ENCODE data around the gene SLC18A3.
A peak's percentile ranks its signal among the peaks of the same experiment; 100 is the strongest.

The SLC18A3 gene

DNA sequence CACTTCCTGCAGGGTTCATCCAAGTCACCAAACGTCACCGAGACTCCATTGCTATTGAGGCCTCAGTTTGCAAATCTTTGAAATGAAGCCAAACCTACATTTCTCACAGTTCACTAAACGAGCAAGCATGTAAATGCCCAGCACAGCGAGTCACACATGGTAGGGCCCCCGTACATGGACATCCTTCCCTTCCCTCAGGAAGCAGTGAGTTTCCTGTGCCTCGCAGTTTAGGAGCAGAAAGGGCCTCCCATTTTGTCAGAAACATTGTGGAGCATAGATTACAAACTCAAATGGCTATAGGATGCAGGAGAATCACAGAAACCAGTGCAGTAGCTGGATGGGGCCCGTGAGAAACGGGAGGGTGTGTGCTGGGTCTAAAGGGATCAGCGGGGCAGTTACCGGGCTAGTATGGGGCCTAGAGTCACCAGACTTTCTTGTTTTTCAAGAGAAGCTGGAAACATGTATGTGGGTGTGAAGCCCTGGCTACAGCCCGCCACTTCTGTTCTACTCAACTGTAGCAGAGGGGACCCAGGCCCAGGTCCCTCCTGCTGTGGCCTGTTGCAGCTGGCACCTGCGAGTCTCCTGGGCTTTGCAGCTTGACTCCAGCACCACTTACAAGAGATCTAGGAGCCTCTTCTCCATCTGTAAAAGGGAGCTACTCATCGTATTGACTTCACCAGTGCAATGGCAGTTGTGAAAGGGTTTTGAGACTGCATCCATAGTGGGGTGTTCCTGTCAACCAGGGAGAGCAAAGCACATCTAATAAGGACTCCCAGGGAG lies 14.2 kb upstream of the SLC18A3 start:
- DNase-seq (ENCODE audit: low read depth in 1 of 2, low spot score in 1 of 2): no peak

DNA sequence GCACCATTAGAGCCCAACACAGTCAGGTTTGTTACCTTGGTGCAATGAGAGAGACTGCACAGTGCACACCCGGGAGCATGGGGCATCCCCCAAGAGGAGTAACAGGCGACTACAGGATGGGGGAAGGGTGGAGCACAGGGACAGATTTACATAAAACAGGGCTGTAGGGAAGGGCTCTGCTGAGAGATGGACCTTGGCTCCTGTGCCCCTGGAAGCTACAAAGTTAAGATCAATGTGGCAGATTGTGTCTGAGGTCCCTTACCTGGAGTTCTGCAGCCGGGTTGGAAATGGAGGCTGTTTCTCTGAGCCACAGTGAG lies 13.7 kb upstream of the SLC18A3 start:
- no peak for DNase-seq (ENCODE audit: low read depth in 1 of 2, low spot score in 1 of 2)

DNA sequence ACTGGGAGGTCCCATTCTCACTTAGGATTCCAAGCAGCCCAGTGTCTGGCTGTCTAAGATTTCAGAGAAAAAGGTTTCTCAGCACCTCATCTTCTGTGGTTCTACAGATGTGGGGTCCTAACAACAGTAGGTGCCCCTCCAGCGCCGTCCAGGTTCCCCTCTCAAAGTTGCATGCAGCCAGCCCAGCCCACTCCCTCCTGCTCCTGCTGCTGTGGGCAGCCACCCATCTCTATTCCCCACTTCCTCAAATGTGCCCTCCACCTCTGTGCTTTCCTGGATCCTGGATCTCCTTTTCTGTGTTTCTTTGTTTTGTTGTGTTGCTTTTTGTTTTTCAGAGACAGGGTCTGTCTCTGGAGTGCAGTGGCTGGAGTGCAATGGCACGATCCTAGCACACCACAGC lies 13.3 kb upstream of the SLC18A3 start:
- no peak for DNase-seq (ENCODE audit: low read depth in 1 of 2, low spot score in 1 of 2)

DNA sequence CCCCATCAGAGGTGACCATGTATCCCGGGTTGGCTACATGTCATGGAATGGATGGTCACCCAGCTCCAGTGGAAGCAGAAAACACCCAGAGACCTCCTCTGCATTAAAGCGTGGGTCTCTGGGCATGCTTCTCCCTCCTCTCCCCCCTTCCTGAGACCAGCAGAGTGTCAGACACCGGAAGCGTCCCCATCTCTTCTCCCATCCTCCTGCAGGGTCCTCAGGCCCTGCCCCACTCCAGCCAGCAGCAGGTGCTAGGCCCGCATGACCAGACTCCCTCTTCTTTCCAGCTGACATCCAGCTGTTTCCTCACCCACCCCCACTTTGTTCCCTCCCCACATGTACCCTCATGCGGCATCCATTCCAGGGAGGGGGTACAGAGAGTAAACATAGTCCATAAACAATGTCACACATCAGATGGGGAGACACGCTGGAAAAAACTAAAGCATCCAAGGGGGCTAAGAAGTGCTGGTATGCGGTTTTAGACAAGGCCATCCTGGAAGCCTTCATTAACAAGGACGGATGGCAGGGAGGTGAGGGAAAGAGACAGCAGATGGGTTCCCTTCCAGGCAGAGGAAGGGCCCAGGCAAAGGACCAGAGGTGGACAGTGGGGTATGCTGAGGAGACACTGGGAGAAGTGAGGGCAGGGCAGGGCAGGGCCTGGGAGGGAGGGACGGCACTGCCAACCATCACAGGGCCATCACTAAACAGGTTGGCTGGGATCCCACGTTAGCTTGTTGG lies 12.5 kb upstream of the SLC18A3 start:
- DNase-seq (ENCODE audit: low read depth in 1 of 2, low spot score in 1 of 2): no peak

DNA sequence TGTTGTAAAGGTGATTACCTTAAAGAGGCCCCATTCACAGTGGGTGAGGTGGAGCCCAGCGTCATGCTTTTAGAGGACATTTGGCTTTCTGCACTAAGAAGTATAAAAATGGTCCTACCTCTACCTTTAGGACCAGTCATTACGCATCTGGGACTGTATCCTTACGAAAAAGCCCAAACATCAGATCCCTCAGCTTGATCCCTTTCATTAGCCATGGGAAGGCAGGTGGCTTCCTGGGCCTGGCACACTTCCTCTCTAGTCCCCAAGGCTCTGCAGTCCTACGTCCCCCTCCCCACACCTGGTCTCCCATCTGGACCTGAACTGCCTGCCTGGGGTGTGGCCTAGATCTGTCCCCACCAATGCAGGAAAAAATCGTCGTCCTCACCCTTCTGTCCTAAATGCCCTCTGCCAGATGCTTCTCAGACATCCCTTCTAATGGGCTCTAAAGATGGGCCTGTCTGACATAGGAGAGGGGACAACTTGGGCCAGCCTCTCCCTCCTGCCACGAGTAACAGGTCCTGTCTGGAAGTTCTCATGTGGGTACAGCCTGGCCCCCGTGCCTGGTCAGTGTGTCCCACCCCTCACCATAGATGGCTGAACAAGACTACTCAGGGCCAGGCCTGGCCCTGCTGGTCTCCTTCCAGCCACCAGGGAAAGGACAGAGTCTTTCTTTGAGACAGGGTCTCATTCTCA lies 11.8 kb upstream of the SLC18A3 start:
- no peak for DNase-seq (ENCODE audit: low read depth in 1 of 2, low spot score in 1 of 2)

DNA sequence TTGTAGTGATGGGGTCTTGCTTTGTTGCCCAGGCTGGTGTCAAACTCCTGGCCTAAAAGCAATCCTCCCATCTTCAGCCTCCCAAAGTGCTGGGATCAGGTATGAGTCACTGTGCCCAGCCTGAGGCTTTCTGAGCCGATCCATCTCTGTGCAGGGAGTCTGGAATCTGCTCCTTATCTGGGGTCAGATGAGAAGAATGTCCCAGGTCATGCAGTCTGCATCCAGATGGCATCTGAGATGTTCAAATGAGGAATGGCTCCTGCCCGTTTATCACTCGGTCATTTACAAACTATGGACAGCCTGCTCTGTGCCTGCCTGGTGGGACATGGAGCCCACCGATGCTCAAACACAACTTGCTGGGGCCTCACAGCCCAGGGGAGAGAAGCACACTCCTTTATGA lies 11.1 kb upstream of the SLC18A3 start:
- DNase-seq (ENCODE audit: low read depth in 1 of 2, low spot score in 1 of 2): no peak

DNA sequence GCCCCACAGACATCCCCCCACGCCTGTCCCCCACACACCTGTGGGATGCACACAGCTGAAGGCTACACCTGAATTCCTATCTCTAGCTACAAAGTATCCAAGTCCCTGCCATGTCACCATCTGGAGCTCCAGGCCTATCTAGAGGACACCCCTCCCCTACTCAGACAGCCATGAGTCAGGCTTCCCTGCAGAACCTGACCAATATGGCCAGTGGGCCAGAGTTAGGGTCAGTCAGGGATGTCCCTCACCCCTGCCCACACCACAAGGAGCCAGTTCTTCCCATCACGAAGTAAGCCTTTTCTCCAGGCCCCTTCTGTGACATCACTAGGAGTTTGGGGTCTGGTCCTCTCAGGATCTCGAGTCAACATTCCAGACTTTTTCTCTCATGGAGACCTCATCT lies 10.6 kb upstream of the SLC18A3 start:
- no peak for DNase-seq (ENCODE audit: low read depth in 1 of 2, low spot score in 1 of 2)

DNA sequence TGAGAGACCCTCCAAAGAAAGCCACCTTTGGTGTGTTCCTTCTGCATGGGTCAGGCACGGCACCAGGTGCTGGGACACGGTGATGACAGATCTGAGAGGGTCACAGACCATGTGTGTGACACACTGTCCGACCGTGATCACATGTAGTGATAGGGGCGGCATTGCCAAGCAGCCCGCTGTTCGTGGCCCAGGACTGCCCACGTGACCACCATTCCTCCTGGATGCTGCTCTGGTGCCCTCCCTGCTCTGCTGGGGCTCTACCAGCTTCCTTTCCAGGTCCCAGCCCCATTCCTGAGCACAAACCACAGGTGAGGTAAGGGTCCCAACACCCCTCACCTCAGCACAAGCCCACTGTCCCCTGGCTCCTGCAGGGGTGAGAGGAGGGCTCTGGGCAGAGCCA lies 10.1 kb upstream of the SLC18A3 start:
- no peak for DNase-seq (ENCODE audit: low read depth in 1 of 2, low spot score in 1 of 2)

DNA sequence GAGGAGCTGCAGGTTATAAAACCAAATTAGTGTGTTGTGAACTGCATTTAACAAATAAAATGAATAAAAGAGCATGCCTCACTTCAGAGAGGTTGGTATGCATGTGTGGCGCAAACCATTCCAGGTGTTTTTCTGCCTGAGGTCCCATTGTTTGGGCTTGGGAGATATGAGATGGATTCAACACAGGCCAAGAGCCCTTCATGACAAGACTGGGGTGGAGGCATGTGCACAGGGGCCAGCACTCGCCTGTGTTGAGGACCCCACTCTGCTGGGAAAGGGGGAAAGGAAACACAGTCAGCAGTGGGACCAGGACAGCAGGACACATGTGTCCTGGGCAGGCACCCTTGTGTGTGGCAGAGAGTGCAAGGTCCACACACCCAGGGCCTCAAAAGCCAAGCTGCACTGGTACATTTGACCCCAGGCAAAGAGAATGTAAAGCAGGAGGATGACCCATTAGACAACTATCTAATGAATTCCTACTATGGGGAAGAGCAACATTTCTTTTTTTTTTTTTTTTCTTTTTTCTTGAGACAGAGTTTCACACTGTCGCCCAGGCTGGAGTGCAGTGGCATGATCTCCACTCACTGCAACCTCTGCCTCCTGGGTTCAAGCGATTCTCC lies 9.2 kb upstream of the SLC18A3 start:
- no peak for DNase-seq (ENCODE audit: low read depth in 1 of 2, low spot score in 1 of 2)

DNA sequence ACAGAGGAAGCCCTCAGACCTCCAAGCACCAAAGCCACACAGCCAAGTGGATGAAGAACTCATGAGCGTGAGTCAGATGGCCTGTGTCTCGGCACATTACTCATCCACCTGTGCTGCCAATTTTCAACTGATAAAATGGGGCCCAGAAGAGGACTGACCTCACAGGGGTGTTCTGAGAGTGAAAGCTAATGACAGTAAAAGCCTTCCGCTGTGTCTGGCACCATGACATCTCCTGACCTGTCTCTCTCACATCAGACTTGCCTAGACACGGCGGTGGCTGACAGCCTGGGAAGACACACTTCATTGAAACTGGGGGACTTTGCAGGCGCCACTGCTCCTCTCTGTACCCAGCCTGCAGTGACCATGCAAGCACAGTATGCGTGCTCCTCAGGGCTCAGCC lies 8.3 kb upstream of the SLC18A3 start:
- DNase-seq (ENCODE audit: low read depth in 1 of 2, low spot score in 1 of 2): no peak

DNA sequence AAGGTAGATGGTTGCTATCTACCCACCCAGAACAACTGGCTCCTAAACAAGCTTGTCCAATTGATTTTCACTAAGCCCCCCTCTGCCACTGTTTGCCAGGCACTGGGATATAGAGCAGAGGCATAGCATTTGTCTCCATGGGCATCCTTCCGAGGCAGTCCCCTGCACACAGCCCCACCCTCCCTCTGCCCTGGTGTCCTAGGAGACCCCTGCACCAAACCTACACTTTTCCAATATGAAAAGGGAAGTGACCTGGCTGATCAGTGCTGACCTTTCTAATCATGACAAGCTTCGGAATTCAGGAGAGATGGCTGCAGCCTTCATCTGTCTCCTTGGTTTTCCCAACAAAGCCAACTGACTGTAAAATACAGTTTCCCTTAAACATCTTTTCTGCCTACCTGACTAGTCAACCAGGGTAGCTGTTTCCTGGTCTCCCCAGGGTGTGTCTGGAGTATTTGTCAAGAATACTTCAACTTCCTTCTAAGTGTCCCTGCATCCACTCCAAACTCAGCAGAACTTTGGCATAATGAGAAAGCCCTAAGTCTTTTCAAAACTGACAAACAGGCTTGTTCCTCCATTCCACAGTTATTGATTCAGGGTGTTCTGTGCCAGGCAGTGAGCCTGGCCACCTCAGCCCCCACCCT lies 7.6 kb upstream of the SLC18A3 start:
- no peak for DNase-seq (ENCODE audit: low read depth in 1 of 2, low spot score in 1 of 2)

DNA sequence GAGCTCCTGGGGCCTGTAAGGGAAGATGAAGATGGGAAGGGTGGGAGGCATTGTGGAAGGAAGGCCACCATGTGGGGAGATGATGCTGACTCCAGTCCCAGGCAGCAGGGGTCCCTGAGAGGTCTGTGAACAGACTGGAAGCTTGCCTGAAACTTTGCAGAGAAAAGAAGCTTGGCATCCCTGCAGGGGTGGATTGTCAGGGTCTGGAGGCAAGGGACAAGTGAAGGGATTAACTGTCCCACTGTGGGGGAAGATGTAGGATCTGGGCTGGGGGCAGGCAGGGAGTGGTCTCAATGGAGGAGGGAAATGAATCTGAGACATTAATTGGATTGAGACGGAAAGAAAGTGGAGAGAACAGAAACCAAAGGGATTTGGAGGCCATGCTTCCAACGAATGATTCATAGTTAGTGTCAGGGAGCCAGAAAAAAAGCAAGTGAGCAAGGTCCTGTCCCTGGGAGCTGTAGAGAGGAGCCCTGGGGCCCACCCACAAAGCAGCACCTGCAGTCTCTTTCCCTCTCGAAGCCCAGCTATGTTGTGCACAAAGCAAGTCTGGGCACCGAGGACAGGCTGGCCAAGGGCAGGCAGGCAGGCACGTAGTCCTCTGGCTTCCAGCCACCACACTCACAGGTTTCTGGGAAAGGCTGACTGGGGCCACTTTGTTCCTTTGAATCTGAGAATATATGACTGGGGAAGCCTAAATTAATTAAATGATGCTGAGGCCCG lies 4.7 kb upstream of the SLC18A3 start:
- no peak for DNase-seq (ENCODE audit: low read depth in 1 of 2, low spot score in 1 of 2)

DNA sequence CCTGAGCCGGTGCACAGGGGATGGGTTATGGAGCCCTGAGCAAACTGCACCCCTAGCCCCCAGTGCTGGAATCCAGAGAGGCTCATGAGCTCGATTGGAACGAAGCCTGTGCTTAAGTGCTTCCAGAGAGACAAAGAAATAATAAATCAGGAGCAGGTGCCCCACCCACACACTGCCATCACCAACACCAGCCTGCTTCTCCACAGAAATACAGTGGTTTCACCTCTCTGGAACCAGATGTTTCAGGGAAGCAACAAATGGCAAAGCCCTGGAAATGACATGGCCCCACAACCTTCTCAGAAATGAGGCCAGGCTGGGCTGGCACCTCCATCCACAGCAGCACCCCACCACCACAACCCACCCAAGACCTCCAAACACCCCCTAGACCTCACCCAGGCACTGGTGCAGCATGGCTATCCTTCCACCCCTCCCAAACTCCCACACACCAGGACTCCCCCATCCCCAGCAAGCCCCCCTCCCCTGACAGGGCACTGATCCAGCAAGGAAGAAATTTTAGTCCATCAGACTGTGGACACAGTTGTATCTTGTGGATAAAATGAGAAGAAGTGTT lies 4.1 kb upstream of the SLC18A3 start:
- no peak for DNase-seq (ENCODE audit: low read depth in 1 of 2, low spot score in 1 of 2)

DNA sequence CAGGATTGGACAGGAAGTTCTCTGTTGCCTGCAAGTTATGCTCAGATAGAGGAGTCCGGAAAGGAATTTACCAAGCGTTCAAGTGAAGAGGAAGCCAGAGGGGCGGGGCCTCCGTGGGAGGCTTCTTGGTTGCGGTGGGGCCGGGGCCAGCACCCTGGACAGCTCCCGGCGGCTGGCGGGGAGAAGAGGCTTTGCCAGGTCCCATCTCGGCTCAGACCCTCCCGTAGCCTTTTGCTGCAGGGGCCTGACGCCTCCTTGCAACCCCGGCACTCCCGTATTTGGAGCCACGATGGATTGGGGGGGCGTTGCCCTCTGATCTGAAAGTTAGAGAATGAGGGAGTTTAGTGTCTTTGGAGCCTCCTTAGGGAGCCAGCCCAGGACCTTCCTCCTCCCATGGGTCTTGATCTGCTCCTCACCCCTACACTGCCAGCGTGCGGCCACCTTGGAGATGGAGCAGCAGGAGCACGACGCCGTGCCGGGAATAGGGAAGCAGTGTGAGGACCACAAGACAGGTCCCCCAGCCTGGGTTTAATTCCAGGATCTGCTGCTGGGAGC lies 3.1 kb upstream of the SLC18A3 start:
- DNase-seq (ENCODE audit: low read depth in 1 of 2, low spot score in 1 of 2): peak; percentile 17 to 37

DNA sequence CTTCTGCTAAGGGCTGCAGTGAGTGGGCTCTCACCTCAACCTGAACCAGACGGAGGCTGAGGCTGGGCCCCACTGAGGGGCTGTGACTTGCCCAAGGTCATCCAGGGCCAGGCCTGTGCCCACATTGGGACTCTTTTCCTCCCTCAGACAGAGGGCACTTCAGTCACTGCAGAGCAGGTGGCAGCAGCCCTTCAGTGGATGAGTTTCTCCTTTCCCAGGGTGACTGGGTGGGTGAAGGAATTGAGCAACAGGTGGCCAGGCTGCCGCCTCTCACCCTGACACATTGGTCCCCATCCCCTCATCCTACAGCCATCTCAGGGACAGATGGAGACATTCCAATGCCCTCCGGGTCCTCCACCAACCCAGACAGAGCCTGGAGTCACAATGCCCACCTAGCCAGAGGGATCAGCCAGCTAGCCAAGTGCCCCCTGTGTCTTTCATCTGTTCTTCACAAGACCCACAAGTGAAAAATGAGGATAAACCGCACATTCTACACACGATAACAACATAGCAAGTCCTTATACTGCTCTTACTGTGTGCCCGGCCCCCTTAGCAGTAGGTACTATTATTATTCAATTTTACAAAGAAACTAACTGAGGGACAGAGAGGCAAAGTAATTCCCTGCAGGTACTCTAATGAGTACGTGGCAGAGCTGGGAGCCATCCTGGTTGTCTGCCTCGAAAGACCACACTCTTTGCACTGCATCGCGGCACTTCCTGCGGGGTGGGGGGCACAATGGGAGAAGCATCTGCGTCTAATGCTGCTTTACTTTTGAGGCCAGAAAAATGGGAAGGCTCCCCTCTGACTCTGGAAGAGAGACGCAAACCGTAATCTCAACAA lies 1.7 kb upstream of the SLC18A3 start:
- DNase-seq (ENCODE audit: low read depth in 1 of 2, low spot score in 1 of 2): no peak

DNA sequence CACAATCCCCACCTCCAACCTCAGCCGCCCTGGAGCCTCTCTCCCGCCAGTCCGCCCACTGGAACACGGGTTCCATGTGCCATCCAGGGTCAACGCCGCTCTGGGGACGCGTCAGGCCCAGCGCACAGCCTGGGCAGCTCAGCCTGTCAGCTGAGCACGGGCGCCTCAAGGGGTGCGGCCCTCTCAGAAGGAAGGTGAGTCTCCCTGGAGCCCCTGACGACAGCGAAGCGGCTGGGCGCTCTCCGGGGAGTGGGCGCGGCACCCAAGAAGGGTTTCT lies 1.2 kb upstream of the SLC18A3 start:
- no peak for DNase-seq (ENCODE audit: low read depth in 1 of 2, low spot score in 1 of 2)

DNA sequence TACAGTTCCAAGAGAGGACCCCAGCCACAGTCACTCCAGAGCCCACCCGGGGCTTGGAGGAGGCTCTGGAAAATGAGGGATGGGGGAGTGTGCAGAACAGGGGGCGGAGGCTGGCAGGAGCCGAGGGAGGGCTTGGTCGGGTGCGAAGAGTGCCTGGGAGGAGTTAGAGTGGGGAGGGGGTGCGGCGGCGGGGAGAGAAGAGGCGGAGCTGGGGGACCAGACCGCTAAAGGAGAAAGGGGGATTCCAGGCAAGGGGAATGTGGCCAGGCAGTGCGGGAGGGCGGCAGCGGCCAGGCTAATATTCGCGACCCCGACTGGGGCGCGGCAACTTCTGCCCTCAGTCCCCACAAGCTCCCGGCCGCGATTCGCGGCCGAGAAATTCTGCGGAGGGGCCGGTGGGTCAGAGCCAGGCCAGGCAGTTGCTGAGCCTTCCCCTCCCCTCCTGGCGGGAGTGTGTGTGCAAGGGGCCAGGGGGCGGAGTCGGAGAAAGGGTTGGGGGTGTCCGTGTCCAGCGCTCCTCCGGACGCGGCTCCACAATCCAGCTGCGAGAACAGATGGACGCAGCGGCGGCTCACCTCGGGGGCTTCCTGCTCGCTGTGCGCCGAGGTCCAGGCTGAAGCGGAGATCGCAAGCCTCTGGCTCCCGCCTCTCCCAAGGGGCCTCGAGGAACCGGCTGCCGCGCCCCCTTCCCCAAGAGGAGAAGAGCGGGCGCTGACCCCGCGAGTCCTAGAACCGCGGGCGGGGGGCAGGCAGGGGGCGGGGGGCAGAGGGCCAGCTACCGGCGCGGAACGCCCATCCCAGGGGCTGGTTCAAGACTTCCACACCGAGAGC lies 612 bp upstream of the SLC18A3 start:
- no peak for DNase-seq (ENCODE audit: low read depth in 1 of 2, low spot score in 1 of 2)

DNA sequence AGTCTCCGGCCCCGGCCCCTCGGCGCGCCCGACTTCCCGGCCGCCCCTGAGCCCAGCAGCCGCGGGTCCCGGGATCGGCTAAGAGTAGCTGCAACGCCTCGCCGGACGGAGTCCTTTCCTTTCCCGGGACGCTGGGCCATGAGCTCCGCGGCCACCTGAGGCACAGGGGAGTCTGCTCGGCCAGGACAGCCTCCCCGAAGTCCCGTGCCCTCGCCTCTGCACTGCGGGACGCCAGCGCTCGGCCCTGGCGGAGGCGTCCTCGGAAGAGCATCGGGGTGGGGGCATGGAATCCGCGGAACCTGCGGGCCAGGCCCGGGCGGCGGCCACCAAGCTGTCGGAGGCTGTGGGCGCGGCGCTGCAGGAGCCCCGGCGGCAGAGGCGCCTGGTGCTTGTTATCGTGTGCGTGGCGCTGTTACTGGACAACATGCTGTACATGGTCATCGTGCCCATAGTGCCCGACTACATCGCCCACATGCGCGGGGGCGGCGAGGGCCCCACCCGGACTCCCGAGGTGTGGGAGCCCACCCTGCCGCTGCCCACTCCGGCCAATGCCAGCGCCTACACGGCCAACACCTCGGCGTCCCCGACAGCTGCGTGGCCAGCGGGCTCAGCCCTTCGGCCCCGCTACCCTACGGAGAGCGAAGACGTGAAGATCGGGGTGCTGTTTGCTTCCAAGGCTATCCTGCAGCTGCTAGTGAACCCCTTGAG lies 502 bp downstream of the SLC18A3 start:
- DNase-seq (ENCODE audit: low read depth in 1 of 2, low spot score in 1 of 2): no peak

Data from activated CD4-positive, alpha-beta T cell treated with anti-CD3 and anti-CD28 coated beads, Interleukin-2, amount 50 U/mL, for 24 hours (primary cell).